NB4 (cell line): Measurements from ENCODE around the gene PPY.

ENCODE experiments used
- CTCF ChIP-seq: IDR thresholded peaks from one replicate; pipeline ENCODE4 v1.5.1; 2012; ENCODE audit warnings: low read depth, low read length
- MYC ChIP-seq: IDR thresholded peaks from 2 replicates; pipeline ENCODE4 v1.6.1; 2011; ENCODE audit warnings: low read depth, low read length
- POLR2A ChIP-seq: IDR thresholded peaks from 2 replicates; pipeline ENCODE4 v1.6.1; 2011; ENCODE audit warnings: mild to moderate bottlenecking; ENCODE audit not compliant: insufficient read length; ENCODE audit errors: extremely low read depth

GRCh38 chr17:43927060-43927864, 15.0 kb downstream of the PPY start:
- no peak for TF ChIP-seq CTCF
- TF ChIP-seq POLR2A = no peak
- no peak for TF ChIP-seq MYC
